VCaP (cell line): Measurements from ENCODE around the gene PITPNC1.

Experiments
- H3K27ac ChIP-seq: fragments of 450-650 bp; 2 replicates; pipeline ENCODE4 v1.5.1; 2017
- CTCF ChIP-seq: fragments of 450-650 bp; conservative IDR thresholded peaks from 2 replicates; pipeline ENCODE4 v1.5.1; 2017; ENCODE audit warnings: mild to moderate bottlenecking, moderate library complexity

PITPNC1 gene

DNA sequence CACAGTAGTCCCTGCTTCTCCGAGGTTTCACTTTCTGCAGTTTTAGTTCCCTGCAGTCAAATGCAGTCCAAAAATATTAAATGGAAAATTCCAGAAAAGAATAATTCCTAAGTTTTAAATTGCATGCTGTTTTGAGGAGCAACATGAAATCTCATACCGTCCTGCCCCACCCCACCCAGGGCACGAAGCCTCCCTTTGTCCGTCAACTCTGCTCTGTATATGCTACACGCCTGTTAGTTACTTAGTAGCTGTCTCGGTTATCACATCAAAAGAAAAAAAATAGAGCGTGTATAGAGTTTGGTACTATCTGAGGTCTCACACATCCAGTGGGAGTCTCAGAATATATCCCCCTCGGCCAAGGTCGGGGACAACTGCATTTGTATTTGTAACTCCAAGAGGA lies 211.2 kb downstream of the PITPNC1 start:
- H3K27ac ChIP-seq = no peak overlapping the region
- no peak for TF ChIP-seq CTCF

GRCh38 chr17:67594115-67594880 lies 217.2 kb downstream of the PITPNC1 start:
- no peak for TF ChIP-seq CTCF
- H3K27ac ChIP-seq = peak overlapping the region; percentile 31; the same call in 1 of the 2 replicates

- no peak overlapping the region for H3K27ac ChIP-seq
- no peak for TF ChIP-seq CTCF
Observed at GRCh38 chr17:67600408-67600807, 223.3 kb downstream of the PITPNC1 start.

- no peak overlapping the region for H3K27ac ChIP-seq
- no peak for TF ChIP-seq CTCF
Observed at GRCh38 chr17:67601897-67602296, 224.8 kb downstream of the PITPNC1 start.

- H3K27ac ChIP-seq = no peak overlapping the region
- no peak for TF ChIP-seq CTCF
Observed at GRCh38 chr17:67602444-67602843, 225.4 kb downstream of the PITPNC1 start.

DNA sequence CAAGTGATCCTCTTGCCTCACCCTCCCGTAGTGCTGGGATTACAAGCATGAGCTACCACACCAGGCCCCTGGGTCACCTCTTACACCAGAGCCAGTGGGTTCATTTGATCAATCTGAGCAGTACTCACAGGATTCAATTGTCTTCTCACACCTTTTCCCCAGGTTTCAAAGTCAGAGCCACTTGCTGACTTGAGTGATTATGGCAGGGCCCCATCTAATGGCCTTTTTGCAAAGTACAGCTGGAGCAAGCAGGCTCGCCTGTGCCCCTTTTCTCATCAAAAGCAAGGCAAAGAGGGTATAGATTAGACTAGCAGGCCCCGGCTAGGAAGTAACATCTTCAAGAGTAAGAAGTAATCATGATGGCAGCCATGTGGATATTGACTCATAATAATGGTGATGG lies 225.9 kb downstream of the PITPNC1 start:
- TF ChIP-seq CTCF = peak; percentile 80
- no peak overlapping the region for H3K27ac ChIP-seq

DNA sequence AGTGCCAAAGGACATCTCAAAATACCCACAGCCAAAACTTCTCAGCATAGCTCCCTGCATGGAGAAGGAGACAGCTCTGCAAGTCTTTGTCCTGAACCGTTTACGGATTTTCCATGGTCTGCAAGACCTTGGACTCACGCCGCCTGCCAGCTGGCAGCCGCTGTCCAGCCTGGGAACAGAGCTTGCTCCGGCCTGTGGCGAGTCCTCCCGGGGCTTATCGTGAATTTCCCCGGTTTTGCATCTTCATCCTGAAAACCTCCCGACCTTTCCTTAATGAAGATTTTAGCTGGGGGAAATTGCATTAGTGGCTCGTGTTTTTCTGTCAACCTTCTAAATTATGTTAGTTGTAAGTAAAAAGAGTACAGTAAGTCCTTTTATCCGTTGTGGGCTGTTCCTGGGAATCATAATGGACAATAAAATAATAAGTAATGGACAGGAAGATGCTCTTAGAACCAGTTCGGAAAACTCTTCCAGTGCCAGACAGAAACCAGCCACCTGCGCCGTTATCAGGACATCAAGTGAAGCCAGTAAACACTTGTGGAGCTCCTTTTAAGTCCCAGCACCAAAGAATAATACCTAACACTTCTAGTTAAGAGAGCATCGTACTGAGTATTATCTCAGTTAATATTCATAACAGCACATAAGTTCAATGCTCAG lies 228.3 kb downstream of the PITPNC1 start:
- TF ChIP-seq CTCF = no peak
- H3K27ac ChIP-seq = peak overlapping the region; percentile 78
